AG20443 (cell line): Measurements from ENCODE around the gene SH3TC1.

Experiments used
- DNase-seq: peaks from one replicate; pipeline ENCODE4 v3.0.0; 2012; ENCODE audit warnings: low spot score, mixed read lengths

Gene SH3TC1

DNA sequence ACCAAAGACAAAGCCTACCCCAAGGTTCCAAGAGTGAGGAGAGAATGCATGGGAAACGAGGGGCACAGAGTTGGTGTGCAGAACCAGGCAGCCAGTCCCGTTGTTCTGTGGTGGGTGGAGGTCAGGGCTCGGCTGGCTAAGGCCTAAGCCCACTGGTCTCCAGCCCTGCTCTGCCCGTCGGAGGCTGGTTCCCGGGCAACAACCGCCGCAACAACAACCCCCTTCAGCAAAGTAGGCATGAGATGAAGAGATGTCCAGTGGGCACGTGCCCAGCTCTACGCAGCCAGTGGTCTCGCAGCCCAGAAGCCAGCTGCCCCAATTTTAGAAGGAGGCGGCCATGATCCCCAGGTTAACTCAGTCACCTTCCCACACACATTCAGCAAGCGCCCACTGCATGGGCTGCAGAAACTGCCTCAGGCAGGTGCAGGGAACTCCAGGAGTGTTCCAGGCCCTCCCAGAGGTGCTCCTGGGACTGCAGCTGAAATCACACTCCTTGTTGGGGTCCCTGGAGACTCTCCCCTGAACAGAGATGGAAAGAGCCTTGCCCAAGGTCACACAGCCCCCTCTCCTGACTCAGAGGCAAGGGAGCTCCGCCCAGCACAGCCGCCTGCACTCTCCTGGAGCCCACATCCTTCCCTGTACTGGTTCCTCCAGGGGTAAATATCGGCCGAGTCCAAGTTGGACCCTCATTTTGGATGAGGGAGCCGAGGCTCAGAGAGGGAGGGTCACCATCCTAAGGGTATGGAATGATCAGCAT is 45.1 kb downstream of the SH3TC1 start:
- DNase-seq: no peak

DNA sequence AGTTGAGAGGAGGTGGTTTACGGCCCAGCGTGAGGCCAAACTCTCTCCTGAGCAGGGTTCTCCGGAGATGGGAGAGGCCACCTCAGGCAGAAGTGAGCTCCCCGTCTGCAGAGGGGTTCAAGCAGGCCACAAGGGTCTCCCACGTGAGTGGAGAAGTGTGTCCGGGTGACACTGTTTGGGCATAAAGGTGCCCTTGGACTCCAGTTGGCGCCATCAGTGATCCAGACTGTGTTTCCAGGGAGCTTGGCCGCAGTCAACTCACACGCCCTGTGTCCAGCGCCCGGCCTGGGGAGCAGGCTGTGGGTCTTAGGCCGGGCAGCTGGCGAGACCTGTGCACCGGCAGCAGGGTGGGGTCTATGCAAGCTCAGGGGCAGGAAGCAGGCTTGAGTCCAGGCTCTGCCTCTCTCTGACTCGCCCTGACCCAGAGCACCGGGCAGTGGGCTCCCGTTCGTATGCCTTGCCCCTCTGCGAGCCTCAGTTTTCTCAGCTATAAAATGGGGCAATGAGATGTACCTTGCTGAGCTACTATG is 45.9 kb downstream of the SH3TC1 start:
- DNase-seq: no peak

- no peak for DNase-seq
Measured at GRCh38 chr4:8245884-8246833, 47.1 kb downstream of the SH3TC1 start.

GRCh38 chr4:8247047-8247930 is 48.2 kb downstream of the SH3TC1 start:
- DNase-seq: peak; percentile 44

GRCh38 chr4:8248091-8248490 is 49.0 kb downstream of the SH3TC1 start:
- DNase-seq: no peak

GRCh38 chr4:8250227-8250626 is 51.1 kb downstream of the SH3TC1 start:
- DNase-seq: no peak

DNA sequence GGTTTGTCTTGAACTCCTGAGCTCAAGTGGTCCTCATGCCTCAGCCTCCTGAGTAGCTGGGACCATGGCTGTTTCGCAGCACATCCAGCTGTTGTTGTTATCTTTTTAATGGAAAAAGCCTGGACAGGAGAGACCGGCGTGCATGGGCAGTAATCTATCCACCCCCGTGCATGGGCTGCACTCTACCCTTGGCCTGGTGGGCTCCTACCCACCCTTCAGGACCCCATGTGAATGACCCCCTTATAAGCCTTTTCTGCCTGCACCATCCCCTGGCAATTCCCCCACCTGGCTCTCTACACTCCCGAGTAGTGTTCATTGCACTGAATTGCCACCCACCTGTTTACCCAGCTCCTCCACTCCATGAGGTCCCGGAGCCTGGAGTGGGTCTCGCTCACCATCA is 51.5 kb downstream of the SH3TC1 start:
- no peak for DNase-seq

DNA sequence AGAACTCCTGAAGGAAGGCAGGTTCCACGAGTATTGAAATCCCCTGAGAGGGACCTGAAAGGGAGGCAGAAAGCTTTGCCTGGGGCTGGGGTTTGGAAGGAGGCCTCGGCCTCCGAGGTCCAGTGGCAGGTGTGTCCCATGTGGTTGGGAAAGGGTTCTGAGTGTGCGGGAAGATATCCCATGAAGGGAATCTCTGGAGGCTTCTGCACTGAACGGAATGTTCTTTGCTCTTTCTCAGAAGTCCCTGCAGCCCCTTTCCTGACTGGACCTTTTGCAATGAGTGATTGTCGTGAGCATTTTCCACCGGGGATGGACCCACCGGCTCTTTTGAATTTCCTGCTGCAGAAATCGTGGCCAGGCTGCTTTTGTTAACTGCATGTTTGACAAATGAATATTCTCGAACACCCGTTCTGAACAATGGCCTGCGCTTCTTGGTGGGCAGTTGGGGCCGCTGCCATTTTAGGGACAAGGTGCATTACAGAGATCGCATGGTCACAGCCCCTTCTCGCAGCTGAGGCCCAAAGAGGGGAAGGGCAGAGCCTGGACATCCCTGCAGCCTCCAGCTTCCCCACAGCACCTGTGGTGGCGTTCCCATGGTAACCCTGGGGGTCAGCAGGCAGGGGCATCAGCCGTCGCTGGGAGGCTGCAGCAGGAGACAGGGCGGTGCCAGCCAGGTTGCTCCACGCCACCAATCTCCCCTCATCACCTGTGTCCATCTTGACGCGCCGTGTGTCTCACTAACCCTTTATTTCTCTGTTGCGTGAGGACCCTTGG is 52.2 kb downstream of the SH3TC1 start:
- no peak for DNase-seq

GRCh38 chr4:8252301-8253173 is 53.4 kb downstream of the SH3TC1 start:
- no peak for DNase-seq

DNA sequence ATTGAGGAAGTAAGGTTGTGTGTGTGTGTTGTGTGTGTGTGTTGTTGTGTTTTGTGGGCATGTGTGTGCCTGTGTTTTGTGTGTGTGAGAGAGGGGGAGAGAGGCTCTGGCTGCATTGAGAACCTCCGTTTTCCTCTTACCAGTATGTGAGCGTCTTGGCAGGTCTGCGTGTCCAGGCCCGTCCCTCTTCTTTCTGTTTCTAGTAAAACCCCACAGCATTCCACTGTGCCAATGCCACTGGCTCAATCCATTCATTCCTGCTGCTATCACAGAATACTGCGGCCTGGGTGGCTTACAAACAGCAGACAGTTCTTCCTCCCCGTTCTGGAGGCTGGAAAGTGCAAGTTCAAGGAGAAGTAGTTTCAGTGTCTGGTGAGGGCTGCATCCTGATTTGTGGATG is 55.0 kb downstream of the SH3TC1 start:
- DNase-seq: no peak

DNA sequence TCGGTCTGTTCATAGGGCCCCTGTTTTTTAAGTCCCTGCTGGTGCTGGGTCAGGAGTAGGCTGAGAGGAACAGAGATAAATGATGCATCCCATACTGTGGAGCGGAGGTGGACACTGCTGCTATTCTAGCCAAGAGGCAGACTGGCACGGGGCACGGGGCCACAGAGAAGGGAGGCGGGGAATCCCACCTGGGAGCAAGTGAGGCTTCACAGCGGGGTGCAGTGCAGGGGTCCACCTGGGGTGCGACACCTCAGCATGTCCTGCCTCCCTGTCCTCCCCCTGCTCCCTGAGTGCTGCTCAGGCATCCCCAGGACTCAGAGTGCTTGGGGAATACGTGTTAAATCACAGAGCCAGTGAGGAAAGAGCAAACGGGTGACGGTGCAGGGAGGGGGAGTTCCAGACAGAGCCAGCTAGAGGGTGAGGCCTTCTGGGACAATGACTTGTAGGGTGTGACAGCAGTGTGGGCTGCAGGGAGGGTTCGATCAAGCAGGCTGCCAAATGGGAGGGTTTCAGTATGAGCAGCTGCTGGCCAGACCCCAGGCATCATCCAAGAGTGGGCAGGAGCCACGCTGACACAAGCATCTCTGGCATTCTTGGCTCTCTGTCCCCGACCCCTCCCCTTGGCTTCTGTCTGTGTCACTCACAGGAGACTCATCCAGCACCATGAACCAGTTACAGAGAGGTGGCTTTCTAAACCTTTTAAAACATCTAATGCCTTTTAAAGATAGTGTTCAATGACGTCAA is 56.8 kb downstream of the SH3TC1 start:
- peak; percentile 88 for DNase-seq

GRCh38 chr4:8257854-8258253 is 58.8 kb downstream of the SH3TC1 start:
- DNase-seq: no peak

GRCh38 chr4:8258552-8259212 is 59.6 kb downstream of the SH3TC1 start:
- no peak for DNase-seq

DNA sequence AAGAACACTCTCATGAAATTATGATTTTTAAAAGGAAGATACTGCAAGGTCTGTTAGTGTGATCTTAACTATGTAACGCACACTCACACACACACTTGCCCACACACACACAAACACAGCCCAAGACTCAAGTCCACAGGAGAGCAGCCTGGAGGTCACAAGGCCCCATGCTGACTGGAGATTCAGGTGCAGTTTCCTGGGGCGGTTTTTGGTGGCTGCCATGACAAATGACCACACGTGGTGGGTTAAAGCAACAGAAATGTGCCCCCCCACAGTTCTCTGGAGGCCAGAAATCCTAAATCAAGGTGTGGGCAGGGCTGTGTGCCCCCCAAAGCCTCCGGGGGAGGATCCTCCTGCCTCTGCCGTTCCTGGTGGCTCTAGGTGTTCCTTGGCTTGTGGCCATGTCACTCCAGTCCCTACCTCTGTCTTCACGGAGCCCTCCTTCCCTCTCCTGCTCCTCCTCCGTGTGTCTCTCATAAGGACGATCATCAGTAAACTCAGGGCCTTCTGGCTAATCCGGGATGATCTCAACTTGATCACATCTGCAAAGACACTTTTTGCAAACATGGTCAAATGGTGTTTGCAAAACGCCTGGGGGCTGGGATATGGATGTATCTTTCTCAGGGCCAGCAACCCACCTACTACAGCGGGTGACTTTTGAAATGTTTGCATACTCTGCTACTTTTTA is 60.8 kb downstream of the SH3TC1 start:
- no peak for DNase-seq

- peak; percentile 82 for DNase-seq
Measured at GRCh38 chr4:8260656-8261111, 61.6 kb downstream of the SH3TC1 start.

DNA sequence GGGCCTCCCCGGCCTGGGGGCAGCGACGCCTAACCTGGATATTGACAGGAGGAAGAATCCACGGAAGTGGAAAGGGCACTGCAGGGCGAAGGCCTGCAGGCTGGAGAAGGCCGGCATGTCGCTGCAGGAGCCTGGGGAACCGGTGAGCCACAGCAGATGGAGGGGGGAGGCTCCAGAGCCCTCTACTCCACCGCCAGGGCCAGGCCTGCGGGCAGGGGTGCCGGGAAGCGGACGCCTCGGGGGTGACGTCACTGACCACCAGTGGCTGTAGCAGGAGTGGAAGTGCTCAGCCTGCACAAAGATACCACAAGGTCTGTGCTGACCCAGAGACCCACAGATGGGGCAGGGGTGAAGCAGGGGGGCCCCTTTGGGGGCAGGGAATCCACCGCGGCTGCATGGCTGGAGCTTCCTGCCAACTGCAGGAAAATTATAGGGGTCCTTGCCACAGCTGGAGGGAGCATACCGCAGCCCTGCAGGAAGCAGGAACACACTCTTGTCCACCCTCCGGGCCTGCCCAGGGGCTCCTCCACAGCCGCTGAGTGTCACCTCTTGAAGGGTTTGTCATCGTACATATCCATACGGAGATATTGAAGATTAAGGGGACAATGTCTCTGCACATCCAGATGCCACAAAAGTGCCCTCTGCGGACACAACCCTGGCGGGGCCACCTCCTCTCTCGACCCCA is 62.9 kb downstream of the SH3TC1 start:
- no peak for DNase-seq

GRCh38 chr4:8262637-8263322 is 63.7 kb downstream of the SH3TC1 start:
- no peak for DNase-seq
